ENCODE data around the gene EML5.

EML5 gene

GRCh38 chr14:88746052-88746451, 46.7 kb downstream of the EML5 start:
- H3K4me3 Mint-ChIP-seq, result no peak overlapping the region
- no peaks in the 10 kb centered on the region for H3K9me3 Mint-ChIP-seq
- intact Hi-C loops (cut with micrococcal nuclease), result no loop called here
- no peaks in the 10 kb centered on the region for H3K36me3 Mint-ChIP-seq (ENCODE audit: low read depth)
- no peaks in the 10 kb centered on the region for H3K27me3 Mint-ChIP-seq
- H3K4me1 Mint-ChIP-seq (ENCODE audit: low read depth), result no peaks in the 10 kb centered on the region
- H3K27ac Mint-ChIP-seq, result no peak overlapping the region

- intact Hi-C loops (cut with micrococcal nuclease), result no loop called here
- Mint-ChIP-seq H3K27ac (no peak overlapping the region), H3K4me3 (no peak overlapping the region), H3K4me1 (ENCODE audit: low read depth) (no peaks in the 10 kb centered on the region), H3K27me3 (no peaks in the 10 kb centered on the region), H3K9me3 (no peaks in the 10 kb centered on the region), H3K36me3 (ENCODE audit: low read depth) (no peaks in the 10 kb centered on the region)
Observed at GRCh38 chr14:88737245-88737644, 55.5 kb downstream of the EML5 start.

- H3K27ac Mint-ChIP-seq, result no peak overlapping the region
- H3K9me3 Mint-ChIP-seq, result no peaks in the 10 kb centered on the region
- H3K27me3 Mint-ChIP-seq, result no peaks in the 10 kb centered on the region
- no peaks in the 10 kb centered on the region for H3K4me1 Mint-ChIP-seq (ENCODE audit: low read depth)
- intact Hi-C loops (cut with micrococcal nuclease), result no loop called here
- no peak overlapping the region for H3K4me3 Mint-ChIP-seq
- no peaks in the 10 kb centered on the region for H3K36me3 Mint-ChIP-seq (ENCODE audit: low read depth)
Observed at GRCh38 chr14:88733121-88733520, 59.6 kb downstream of the EML5 start.

GRCh38 chr14:88729159-88729558, 63.6 kb downstream of the EML5 start:
- Mint-ChIP-seq H3K4me3 (no peak overlapping the region), H3K4me1 (ENCODE audit: low read depth) (no peaks in the 10 kb centered on the region), H3K27me3 (no peaks in the 10 kb centered on the region), H3K9me3 (no peaks in the 10 kb centered on the region), H3K36me3 (ENCODE audit: low read depth) (no peaks in the 10 kb centered on the region), H3K27ac (no peak overlapping the region)
- intact Hi-C loops (cut with micrococcal nuclease), result no loop called here

- no peak overlapping the region for H3K4me3 Mint-ChIP-seq
- no peaks in the 10 kb centered on the region for H3K36me3 Mint-ChIP-seq (ENCODE audit: low read depth)
- no peaks in the 10 kb centered on the region for H3K9me3 Mint-ChIP-seq
- no peaks in the 10 kb centered on the region for H3K27me3 Mint-ChIP-seq
- no peak overlapping the region for H3K27ac Mint-ChIP-seq
- intact Hi-C loops (cut with micrococcal nuclease), result no loop called here
- no peaks in the 10 kb centered on the region for H3K4me1 Mint-ChIP-seq (ENCODE audit: low read depth)
Observed at GRCh38 chr14:88727057-88727456, 65.7 kb downstream of the EML5 start.

GRCh38 chr14:88710709-88711108, 82.0 kb downstream of the EML5 start:
- Mint-ChIP-seq H3K9me3 (no peaks in the 10 kb centered on the region), H3K27ac (no peak overlapping the region), H3K4me1 (ENCODE audit: low read depth) (no peaks in the 10 kb centered on the region), H3K36me3 (ENCODE audit: low read depth) (no peaks in the 10 kb centered on the region), H3K27me3 (no peaks in the 10 kb centered on the region), H3K4me3 (no peak overlapping the region)
- intact Hi-C loops (cut with micrococcal nuclease), result no loop called here

GRCh38 chr14:88707088-88707487, 85.7 kb downstream of the EML5 start:
- H3K27me3 Mint-ChIP-seq, result no peaks in the 10 kb centered on the region

GRCh38 chr14:88706425-88706824, 86.3 kb downstream of the EML5 start:
- H3K4me1 Mint-ChIP-seq (ENCODE audit: low read depth), result no peaks in the 10 kb centered on the region
- H3K27ac Mint-ChIP-seq, result no peak overlapping the region
- H3K9me3 Mint-ChIP-seq, result no peaks in the 10 kb centered on the region
- intact Hi-C loops (cut with micrococcal nuclease), result no loop called here
- no peak overlapping the region for H3K4me3 Mint-ChIP-seq
- no peaks in the 10 kb centered on the region for H3K36me3 Mint-ChIP-seq (ENCODE audit: low read depth)
- no peaks in the 10 kb centered on the region for H3K27me3 Mint-ChIP-seq

More at GRCh38 chr14:88707088-88707487, 85.7 kb downstream of the EML5 start:
- H3K9me3 Mint-ChIP-seq, result no peaks in the 10 kb centered on the region
- no peaks in the 10 kb centered on the region for H3K36me3 Mint-ChIP-seq (ENCODE audit: low read depth)
- intact Hi-C loops (cut with micrococcal nuclease), result no loop called here
- H3K4me1 Mint-ChIP-seq (ENCODE audit: low read depth), result no peaks in the 10 kb centered on the region
- no peak overlapping the region for H3K27ac Mint-ChIP-seq
- H3K4me3 Mint-ChIP-seq, result no peak overlapping the region

GRCh38 chr14:88698651-88699050, 94.1 kb downstream of the EML5 start:
- intact Hi-C loops (cut with micrococcal nuclease), result no loop called here
- H3K27me3 Mint-ChIP-seq, result no peaks in the 10 kb centered on the region
- H3K36me3 Mint-ChIP-seq (ENCODE audit: low read depth), result no peaks in the 10 kb centered on the region
- H3K27ac Mint-ChIP-seq, result no peak overlapping the region
- H3K9me3 Mint-ChIP-seq, result no peaks in the 10 kb centered on the region
- H3K4me3 Mint-ChIP-seq, result no peak overlapping the region
- no peaks in the 10 kb centered on the region for H3K4me1 Mint-ChIP-seq (ENCODE audit: low read depth)

GRCh38 chr14:88695870-88696269, 96.9 kb downstream of the EML5 start:
- Mint-ChIP-seq H3K36me3 (ENCODE audit: low read depth) (no peaks in the 10 kb centered on the region), H3K4me3 (no peak overlapping the region), H3K4me1 (ENCODE audit: low read depth) (no peaks in the 10 kb centered on the region), H3K27me3 (no peaks in the 10 kb centered on the region), H3K27ac (no peak overlapping the region), H3K9me3 (no peaks in the 10 kb centered on the region)
- intact Hi-C loops (cut with micrococcal nuclease), result no loop called here

GRCh38 chr14:88688386-88688785, 104.4 kb downstream of the EML5 start:
- Mint-ChIP-seq H3K4me3 (no peak overlapping the region), H3K9me3 (no peaks in the 10 kb centered on the region), H3K27me3 (no peaks in the 10 kb centered on the region), H3K27ac (no peak overlapping the region), H3K4me1 (ENCODE audit: low read depth) (no peaks in the 10 kb centered on the region), H3K36me3 (ENCODE audit: low read depth) (no peaks in the 10 kb centered on the region)
- intact Hi-C loops (cut with micrococcal nuclease), result no loop called here

GRCh38 chr14:88683119-88683518, 109.6 kb downstream of the EML5 start:
- intact Hi-C loops (cut with micrococcal nuclease), result no loop called here
- no peak overlapping the region for H3K27ac Mint-ChIP-seq
- H3K27me3 Mint-ChIP-seq, result no peaks in the 10 kb centered on the region
- H3K9me3 Mint-ChIP-seq, result no peaks in the 10 kb centered on the region
- H3K4me1 Mint-ChIP-seq (ENCODE audit: low read depth), result no peaks in the 10 kb centered on the region
- no peaks in the 10 kb centered on the region for H3K36me3 Mint-ChIP-seq (ENCODE audit: low read depth)
- H3K4me3 Mint-ChIP-seq, result no peak overlapping the region

GRCh38 chr14:88682495-88683114, 110.1 kb downstream of the EML5 start:
- Mint-ChIP-seq H3K4me1 (ENCODE audit: low read depth) (no peaks in the 10 kb centered on the region), H3K27ac (no peak overlapping the region)
- intact Hi-C loops (cut with micrococcal nuclease), result no loop called here

GRCh38 chr14:88681755-88682494, 110.8 kb downstream of the EML5 start:
- Mint-ChIP-seq H3K9me3 (no peaks in the 10 kb centered on the region), H3K4me1 (ENCODE audit: low read depth) (no peaks in the 10 kb centered on the region), H3K4me3 (no peak overlapping the region), H3K36me3 (ENCODE audit: low read depth) (no peaks in the 10 kb centered on the region), H3K27ac (no peak overlapping the region), H3K27me3 (no peaks in the 10 kb centered on the region)
- intact Hi-C loops (cut with micrococcal nuclease), result no loop called here

More at GRCh38 chr14:88682495-88683114, 110.1 kb downstream of the EML5 start:
- H3K36me3 Mint-ChIP-seq (ENCODE audit: low read depth), result no peaks in the 10 kb centered on the region
- no peak overlapping the region for H3K4me3 Mint-ChIP-seq
- H3K9me3 Mint-ChIP-seq, result no peaks in the 10 kb centered on the region
- H3K27me3 Mint-ChIP-seq, result no peaks in the 10 kb centered on the region

- Mint-ChIP-seq H3K27ac (no peak overlapping the region), H3K36me3 (ENCODE audit: low read depth) (no peaks in the 10 kb centered on the region), H3K9me3 (peaks cover 17% of the 10 kb centered on the region), H3K27me3 (peaks cover 6% of the 10 kb centered on the region), H3K4me1 (ENCODE audit: low read depth) (peaks cover 20% of the 10 kb centered on the region), H3K4me3 (no peak overlapping the region)
- intact Hi-C loops (cut with micrococcal nuclease), result loop anchor here (10.0 kb wide), 2 partner anchors 125 to 345 kb away; partner anchors contain the start of gene EML5
Observed at GRCh38 chr14:88669346-88669745, 123.4 kb downstream of the EML5 start.

All from dendritic cell treated with granulocyte-macrophage colony-stimulating factor and Interleukin-4, amounts not matched to agents 40 ng/mL and 50 ng/mL, for 4 days (primary cell).